Fibroblast of skin of right biceps (primary cell): ENCODE results near the gene ASAP3.

ENCODE experiments used
- DNase-seq: peaks from one replicate; pipeline ENCODE4 v3.0.0-alpha.2; 2013

ASAP3 gene

DNA sequence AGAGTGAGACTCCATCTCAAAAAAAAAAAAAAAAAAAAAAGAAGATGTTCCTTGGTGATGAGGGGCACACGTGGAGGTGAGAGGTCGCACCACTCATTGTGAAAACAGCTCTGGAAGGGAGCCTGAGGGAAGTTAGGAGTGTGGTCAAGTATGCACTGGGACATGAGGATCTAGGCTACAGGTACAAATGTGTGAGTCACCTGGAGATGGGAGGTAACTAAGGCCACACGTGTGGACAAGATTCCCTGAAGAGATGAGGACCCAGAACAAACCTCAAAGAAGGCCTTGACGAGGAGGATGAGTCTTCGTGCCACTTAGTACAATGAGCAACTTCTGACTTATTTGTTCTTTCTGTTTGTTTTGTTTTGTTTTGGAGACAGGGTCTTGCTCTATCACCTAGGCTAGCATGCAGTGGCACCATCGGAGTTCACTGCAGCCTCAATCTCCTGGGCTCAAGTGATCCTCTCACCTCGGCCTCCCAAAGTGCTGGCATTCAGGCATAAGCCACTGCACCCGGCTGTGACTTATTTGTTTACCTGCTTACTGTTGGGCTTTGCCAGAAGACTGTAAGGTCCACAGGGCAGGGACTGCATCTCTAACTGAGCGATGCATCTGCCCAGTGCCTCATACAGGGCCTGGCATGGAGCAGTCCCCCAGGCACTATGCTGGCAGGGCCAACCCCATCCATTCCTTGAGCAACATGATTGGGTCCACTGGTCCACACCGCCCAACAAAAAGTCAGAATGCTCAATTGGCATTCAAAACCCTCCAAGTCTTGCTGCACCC is 6.4 kb downstream of the ASAP3 start:
- DNase-seq, result no peak

- peak; percentile 65 for DNase-seq
These were observed 8.3 kb downstream of the ASAP3 start for GRCh38 chr1:23475641-23476040.

- peak; percentile 95 for DNase-seq
These were observed 8.8 kb downstream of the ASAP3 start for GRCh38 chr1:23475134-23475628.

- DNase-seq, result peak; percentile 17
These were observed 10.8 kb downstream of the ASAP3 start for GRCh38 chr1:23473037-23473800.

DNA sequence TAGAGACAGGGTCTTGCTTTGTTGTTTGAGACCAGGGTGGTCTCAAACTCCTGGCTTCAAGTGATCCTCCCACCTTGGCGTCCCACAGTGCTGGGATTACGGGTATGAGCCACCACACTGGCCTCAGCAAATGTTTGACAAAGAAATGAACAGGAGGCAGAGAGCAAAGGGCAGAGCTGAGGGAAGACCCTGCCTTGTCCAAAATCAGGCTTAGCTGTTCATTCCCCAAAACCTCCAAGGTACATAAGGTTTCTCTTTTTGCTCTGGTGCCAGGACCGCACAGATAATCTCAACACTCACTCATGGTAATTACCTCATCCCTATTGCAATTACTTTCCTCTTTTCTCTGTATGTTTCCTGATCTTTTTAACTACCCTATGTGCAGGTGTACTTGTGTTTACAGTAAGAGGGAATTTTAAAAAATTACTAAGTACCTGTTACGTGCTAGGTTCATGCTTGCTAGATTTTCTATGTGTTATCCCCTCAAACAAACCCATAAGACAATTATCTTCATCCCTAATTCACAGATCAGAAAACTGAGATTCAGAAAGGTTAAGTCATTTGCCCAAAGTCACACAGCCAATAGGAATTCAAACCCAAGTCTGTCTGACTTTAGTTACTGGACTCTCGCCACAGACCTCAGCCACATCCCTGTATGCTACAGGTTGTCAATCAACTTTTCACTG is 11.5 kb downstream of the ASAP3 start:
- DNase-seq, result no peak

GRCh38 chr1:23471473-23472075 is 12.4 kb downstream of the ASAP3 start:
- no peak for DNase-seq

- peak; percentile 84 for DNase-seq
These were observed 13.5 kb downstream of the ASAP3 start for GRCh38 chr1:23470282-23471070.

DNA sequence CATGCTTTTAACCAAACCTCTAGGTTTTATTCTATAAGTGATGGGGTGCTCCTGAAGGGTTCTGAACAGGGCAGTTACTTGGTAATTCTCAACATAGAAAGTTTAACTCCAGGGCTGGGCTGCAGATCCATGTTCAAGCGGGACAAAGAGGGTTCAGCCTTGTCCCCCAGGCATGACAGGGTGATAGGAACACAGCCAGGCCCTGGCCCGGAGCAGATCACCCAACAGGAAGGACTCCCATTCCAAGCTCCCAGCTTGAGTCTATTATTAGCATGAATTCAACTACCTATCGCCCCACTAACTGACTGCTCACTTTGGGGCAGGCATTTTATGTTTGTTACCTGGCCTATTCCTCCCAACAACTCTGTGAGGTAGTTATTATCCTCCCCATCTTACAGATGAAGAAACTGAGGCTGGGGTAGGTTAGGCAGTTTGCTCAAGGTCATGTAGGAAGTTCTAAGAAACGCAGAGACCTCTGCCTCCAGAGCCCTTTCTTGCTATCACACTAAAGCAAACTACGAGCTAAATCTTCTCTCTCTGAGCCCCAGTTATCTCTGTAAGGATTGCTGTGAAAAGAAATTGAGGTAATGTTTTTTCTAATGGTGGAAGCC is 14.5 kb downstream of the ASAP3 start:
- DNase-seq, result no peak

- no peak for DNase-seq
These were observed 17.5 kb downstream of the ASAP3 start for GRCh38 chr1:23466423-23466989.

GRCh38 chr1:23463286-23463685 is 20.7 kb downstream of the ASAP3 start:
- DNase-seq, result no peak

DNA sequence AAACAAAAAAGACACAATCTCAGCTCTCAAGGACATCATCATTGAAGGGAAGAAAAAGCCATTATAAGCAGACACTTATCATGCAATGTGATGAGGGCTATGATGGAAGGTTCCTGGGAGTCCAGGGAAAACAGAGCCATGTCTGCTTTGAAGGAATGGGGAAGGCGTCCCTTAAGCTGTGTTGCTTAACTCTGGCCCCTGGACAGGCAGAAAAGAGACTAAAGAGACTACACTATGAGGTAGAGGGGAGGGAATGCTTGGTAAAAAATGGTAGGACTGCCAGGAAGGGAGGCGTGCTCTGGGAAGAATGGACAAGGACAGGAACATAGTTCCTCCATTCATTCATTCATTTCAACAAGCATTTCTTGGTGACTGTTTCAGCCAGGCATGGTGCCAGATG is 21.2 kb downstream of the ASAP3 start:
- no peak for DNase-seq

DNA sequence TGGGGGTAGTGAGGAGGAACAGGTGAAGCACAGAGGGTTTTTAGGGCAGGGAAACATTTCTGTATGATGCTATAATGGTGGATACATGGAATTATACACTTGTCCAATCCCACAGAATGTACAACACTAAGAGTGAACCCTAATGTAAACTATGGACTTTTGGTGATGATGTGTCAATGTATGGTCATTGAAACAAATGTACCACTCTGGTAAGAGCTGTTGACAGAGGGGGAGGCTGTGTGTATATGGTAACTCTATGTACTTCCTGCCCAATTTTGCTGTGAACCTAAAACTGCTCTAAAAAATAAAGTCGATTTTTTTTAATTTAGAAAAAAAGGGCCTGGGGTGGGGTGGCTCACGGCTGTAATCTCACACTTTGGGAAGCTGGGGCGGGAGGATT is 22.9 kb downstream of the ASAP3 start:
- no peak for DNase-seq

GRCh38 chr1:23460519-23460918 is 23.5 kb downstream of the ASAP3 start:
- DNase-seq, result no peak

GRCh38 chr1:23459338-23459757 is 24.6 kb downstream of the ASAP3 start:
- no peak for DNase-seq

DNA sequence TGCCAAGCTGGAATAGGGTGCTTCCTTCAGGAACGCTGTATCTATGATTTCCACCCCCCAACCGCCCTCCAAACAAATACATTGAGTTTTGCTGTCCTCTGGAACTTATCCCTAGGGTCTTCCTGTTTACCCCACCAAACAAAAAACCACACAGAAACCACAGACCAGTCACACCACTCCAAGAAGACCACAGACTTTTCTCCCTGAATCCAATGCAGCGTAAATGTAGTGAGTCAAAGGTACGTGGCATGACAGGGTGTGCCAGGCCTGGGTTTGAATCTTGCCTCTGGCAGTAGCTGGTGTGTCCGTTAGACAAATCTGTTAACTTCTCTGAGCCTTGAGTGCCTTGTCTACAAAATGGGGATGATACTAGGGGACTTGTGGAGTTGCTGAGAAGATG is 27.8 kb downstream of the ASAP3 start:
- no peak for DNase-seq

GRCh38 chr1:23453455-23454000 is 30.5 kb downstream of the ASAP3 start:
- no peak for DNase-seq

DNA sequence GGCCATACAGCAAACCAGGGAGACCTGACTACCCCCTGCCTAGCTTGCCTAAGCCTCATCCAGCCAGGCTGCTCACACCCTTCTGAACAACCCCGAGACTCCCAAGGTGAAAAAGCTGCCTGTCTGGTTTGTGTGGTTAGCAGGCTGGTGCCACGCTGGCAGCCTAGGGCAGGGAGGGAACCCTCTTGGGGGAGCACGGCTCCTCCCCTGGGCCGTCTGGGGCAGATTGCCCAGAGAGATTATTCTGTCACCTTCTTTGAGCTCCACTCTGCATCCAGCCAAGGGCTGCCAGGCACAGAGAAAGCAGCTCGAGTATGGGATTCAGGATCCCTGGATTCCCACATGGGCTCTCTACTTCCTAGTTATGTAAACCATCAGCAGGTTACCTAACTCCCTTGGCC is 32.0 kb downstream of the ASAP3 start:
- DNase-seq, result peak; percentile 22

DNA sequence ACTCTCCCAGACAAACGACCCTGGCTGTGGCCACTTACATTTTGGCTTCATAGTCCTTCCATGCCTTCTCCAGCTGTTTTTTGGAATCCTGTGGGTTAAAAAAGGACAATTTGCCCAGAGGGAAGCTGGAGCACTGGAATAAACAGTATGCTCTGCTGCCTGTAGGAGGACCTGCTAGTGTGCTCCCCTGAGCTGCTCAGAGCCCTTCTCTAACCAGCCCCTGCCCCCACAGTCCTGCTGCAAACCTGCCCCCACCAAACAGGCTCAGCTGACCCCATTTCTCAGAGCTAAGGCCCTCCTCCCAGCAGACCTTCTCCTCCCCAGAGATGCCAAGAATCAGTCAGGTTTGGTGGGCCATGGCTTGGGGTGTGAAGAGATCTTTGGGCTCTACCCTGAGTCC is 32.5 kb downstream of the ASAP3 start:
- no peak for DNase-seq

DNA sequence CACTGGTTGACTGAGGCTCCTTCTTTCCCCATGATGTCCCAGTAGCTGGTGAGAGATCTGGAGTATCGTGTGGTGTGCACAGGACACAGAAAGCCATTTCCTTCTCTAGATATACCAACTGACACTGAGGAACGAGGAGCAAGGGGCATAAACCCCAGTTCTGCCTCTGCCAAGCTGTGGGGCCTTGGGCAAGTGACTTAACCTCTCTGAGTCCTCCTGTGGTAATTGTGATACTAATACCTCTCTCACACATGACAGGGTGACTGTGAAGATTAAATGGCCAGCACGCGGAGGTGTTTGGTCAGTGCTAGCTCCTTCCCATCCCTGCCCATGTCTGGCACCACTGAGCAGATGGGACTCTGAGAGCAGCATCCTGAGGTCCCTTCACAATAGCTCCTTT is 33.1 kb downstream of the ASAP3 start:
- DNase-seq, result no peak

- DNase-seq, result no peak
These were observed 34.0 kb downstream of the ASAP3 start for GRCh38 chr1:23449958-23450357.

GRCh38 chr1:23449306-23449705 is 34.7 kb downstream of the ASAP3 start:
- DNase-seq, result no peak
